Vagina (tissue), 2 donors: ENCODE data around the gene CDK6.

Source experiments
- CTCF ChIP-seq, 3 experiments: fragments of 450-650 bp in 2 of 3; fragments of 200-600 bp in 1 of 3; sonication (generic) in 1 of 3; IDR thresholded peaks; one replicate each; pipeline ENCODE4 v1.5.1; 2017 to 2019; ENCODE audit warnings: antibody characterized with exemption in 3 of 3, mild to moderate bottlenecking in 2 of 3, moderate library complexity in 2 of 3
- POLR2A ChIP-seq, 2 donors: fragments of 450-650 bp; IDR thresholded peaks; one replicate each; pipeline ENCODE4 v1.6.1; 2017; ENCODE audit warnings: antibody characterized with exemption in 2 of 2, mild to moderate bottlenecking in 2 of 2, moderate library complexity in 2 of 2
- POLR2AphosphoS5 ChIP-seq, 2 donors: sonication (generic); formaldehyde crosslinking; IDR thresholded peaks; one replicate each; pipeline ENCODE4 v1.9.0; 2017; ENCODE audit warnings: antibody characterized with exemption in 2 of 2, mild to moderate bottlenecking in 2 of 2, low read depth in 1 of 2; ENCODE audit not compliant: insufficient read depth in 1 of 2

GRCh38 chr7:92834507-92835260, 1.7 kb downstream of the CDK6 start:
- TF ChIP-seq CTCF (IDR thresholded peaks at IDR 0.05) (no peak), POLR2AphosphoS5 (IDR thresholded peaks at IDR 0.05; ENCODE audit: insufficient read depth in 1 of 2, low read depth in 1 of 2) (no peak), POLR2A (IDR thresholded peaks at IDR 0.05) (no peak)
